GM18858 (cell line): ENCODE data around the gene YBEY.
"Not testable (repeated sequence)": the region's sequence is repeated elsewhere in the genome, so short reads cannot be mapped to it uniquely, and the experiment has no call there.

ENCODE experiments used
- ATAC-seq: cut with Tn5 transposase; IDR thresholded peaks from one replicate; pipeline ENCODE4 v1.9.1; 2021; ENCODE audit not compliant: unreplicated experiment

Gene YBEY

GRCh38 chr21:46299167-46299566, 13.0 kb downstream of the YBEY start:
- no peak for ATAC-seq

- no peak for ATAC-seq
Measured at GRCh38 chr21:46301759-46302158, 15.6 kb downstream of the YBEY start.

GRCh38 chr21:46304437-46304836, 18.3 kb downstream of the YBEY start:
- ATAC-seq = no peak

GRCh38 chr21:46304955-46305354, 18.8 kb downstream of the YBEY start:
- no peak for ATAC-seq

GRCh38 chr21:46307625-46308024, 21.5 kb downstream of the YBEY start:
- ATAC-seq = no peak

- no peak for ATAC-seq
Measured at GRCh38 chr21:46308431-46308830, 22.3 kb downstream of the YBEY start.

- not testable (repeated sequence) for ATAC-seq
Measured at GRCh38 chr21:46310260-46310659, 24.1 kb downstream of the YBEY start.

GRCh38 chr21:46311568-46311967, 25.4 kb downstream of the YBEY start:
- ATAC-seq = no peak

- no peak for ATAC-seq
Measured at GRCh38 chr21:46312949-46313348, 26.8 kb downstream of the YBEY start.

- no peak for ATAC-seq
Measured at GRCh38 chr21:46314441-46315020, 28.4 kb downstream of the YBEY start.

GRCh38 chr21:46316708-46317324, 30.7 kb downstream of the YBEY start:
- no peak for ATAC-seq

GRCh38 chr21:46317710-46318463, 31.7 kb downstream of the YBEY start:
- no peak for ATAC-seq

GRCh38 chr21:46318464-46318845, 32.3 kb downstream of the YBEY start:
- no peak for ATAC-seq

GRCh38 chr21:46319186-46319585, 33.0 kb downstream of the YBEY start:
- ATAC-seq = no peak

GRCh38 chr21:46320331-46320801, 34.2 kb downstream of the YBEY start:
- no peak for ATAC-seq

- ATAC-seq = no peak
Measured at GRCh38 chr21:46322351-46323226, 36.4 kb downstream of the YBEY start.

GRCh38 chr21:46323227-46323709, 37.1 kb downstream of the YBEY start:
- no peak for ATAC-seq

GRCh38 chr21:46323710-46324389, 37.7 kb downstream of the YBEY start, which contains the start of the genes C21orf58 and PCNT:
Gene C21orf58 (minus strand): TSS chr21:46323870. CDS start chr21:46322738, 1,132 bp downstream.
Gene PCNT (plus strand): TSS chr21:46324156. CDS start chr21:46324229, 73 bp downstream.
- peak; percentile 76 for ATAC-seq

GRCh38 chr21:46324390-46325072, 38.4 kb downstream of the YBEY start:
- ATAC-seq = peak; percentile 27
